Renal cortex interstitium (tissue), 11 donors: ENCODE data around the gene CCNK. TPM values are rescaled to one million over a fixed set of nuclear protein-coding genes. Genes with fewer than 3 reads are reported as not detected.

ENCODE experiments used
- DNase-seq, 11 donors: peaks; one replicate each; pipeline ENCODE4 v3.0.0-alpha.2; 2013; ENCODE audit warnings: low read depth in 9 of 11, low spot score in 4 of 11; ENCODE audit errors: extremely low read depth in 1 of 11
- polyA plus RNA-seq, 3 donors: library from polyadenylated mRNA; unstranded; fragments of 120-200 nt; gene quantifications; one replicate each; pipeline ENCODE4 v1.2.1, GENCODE V29; 2013; ENCODE audit not compliant: insufficient read length in 3 of 3

The CCNK gene
- polyA plus RNA-seq, 3 donors: 47.1 to 50.8 (median 47.6) TPM

- DNase-seq: no peak
Measured at GRCh38 chr14:99514552-99515300, 33.5 kb downstream of the CCNK start.

GRCh38 chr14:99515301-99516155 lies 34.3 kb downstream of the CCNK start:
- no peak for DNase-seq

GRCh38 chr14:99516156-99516870 lies 35.1 kb downstream of the CCNK start:
- DNase-seq: no peak

GRCh38 chr14:99516871-99517642 lies 35.8 kb downstream of the CCNK start:
- DNase-seq: no peak

GRCh38 chr14:99517643-99518381 lies 36.6 kb downstream of the CCNK start:
- no peak for DNase-seq

GRCh38 chr14:99518441-99519346 lies 37.5 kb downstream of the CCNK start:
- DNase-seq: peak in 4 of 11 donors; percentile 33 to 56 (median 52)

GRCh38 chr14:99519347-99519881 lies 38.2 kb downstream of the CCNK start:
- no peak for DNase-seq

GRCh38 chr14:99519931-99520421 lies 38.8 kb downstream of the CCNK start:
- DNase-seq: no peak

GRCh38 chr14:99520571-99521081 lies 39.4 kb downstream of the CCNK start:
- DNase-seq: no peak

- no peak for DNase-seq
Measured at GRCh38 chr14:99521176-99522024, 40.2 kb downstream of the CCNK start.

- no peak for DNase-seq
Measured at GRCh38 chr14:99522025-99522401, 40.8 kb downstream of the CCNK start.

GRCh38 chr14:99522457-99522891 lies 41.3 kb downstream of the CCNK start:
- DNase-seq: no peak

- peak in 3 of 11 donors; percentile 55 to 59 (median 57) for DNase-seq
Measured at GRCh38 chr14:99522934-99523703, 41.9 kb downstream of the CCNK start.

- DNase-seq: no peak
Measured at GRCh38 chr14:99523704-99524055, 42.5 kb downstream of the CCNK start.

GRCh38 chr14:99524091-99524661 lies 43.0 kb downstream of the CCNK start:
- no peak for DNase-seq
